GF-D8 (cell line): ENCODE results near the gene APEX2.
"Not testable (repeated sequence)": the region's sequence is repeated elsewhere in the genome, so short reads cannot be mapped to it uniquely, and the experiment has no call there.

Experiments
- DNase-seq: peaks from one replicate; lab custom pipeline; 2025; lab: John Stamatoyannopoulos, UW

Gene APEX2

DNA sequence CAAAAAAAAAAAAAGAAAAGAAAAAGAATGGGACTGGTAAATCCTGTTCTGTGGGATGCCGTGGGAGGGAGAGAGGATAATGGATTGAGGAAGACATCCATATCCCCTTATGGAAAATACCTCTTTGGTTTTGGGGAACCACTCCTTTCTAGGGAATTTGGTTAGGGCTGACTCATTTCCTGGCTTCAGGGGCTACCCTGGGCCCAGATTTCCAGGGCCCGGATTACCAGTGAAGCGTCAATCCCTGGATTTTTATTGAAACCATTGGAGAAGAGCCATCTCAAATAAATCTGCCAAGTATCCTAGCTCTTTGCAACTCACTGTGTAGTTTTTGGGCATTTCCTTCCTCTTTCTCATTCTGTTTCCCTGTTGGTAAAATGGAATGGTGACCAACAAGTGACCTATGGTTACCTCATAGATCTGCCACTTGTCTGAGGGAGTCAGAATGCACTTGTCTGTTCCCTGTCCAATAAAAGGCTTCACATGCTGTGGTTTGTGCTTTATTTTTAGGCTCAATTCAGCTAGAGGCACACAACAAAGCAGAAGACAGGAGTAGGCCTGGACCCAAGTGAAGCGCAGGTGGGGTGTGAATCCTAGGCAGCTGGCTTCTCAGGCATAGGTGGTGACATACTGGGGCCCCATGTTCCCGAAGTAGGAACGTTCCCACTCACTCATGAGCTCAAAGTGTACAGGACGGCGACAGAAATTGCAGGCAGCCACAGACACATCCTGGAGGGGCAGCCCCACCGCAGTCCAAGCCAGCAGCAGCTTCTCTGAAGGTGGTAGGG, 8.6 kb downstream of the APEX2 start:
- peak; percentile 21 for DNase-seq

DNA sequence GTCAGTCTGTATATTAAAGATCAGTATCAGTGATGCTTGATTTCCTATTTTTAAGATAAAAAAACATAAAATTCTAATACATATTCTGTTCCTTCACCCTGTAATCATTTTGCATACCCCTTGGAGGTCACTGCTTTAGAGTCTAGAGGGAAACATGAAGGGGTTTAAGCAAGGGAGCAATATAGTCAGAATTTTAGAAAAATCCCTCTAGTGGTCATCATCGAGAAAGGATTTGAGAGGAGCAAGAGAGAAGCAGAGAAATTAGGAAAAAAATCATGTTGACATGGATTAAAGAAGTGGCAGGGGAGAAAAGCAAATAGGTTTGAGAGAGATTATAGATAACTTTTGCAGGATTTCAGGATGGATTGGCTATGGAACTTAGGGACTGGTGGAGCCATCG, 11.1 kb downstream of the APEX2 start:
- no peak for DNase-seq

DNA sequence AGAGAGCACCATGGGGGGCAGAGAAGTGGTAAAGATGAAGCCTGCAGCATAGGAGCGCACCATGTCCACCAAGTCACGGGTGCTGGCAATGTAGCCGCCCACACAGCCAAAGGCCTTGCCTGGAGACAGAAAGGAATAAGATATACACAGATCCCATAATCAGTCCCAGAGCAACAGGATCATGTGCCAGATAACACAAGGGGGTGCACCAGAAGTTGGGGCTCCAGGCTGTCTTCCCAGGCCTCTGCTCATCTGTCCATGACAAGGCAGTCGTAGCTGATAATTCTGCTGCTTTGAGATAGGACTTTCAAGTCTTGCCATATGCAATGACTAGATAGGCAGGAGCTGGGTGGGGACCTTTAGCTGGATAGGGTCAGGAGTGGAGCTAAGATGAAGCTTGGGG, 14.7 kb downstream of the APEX2 start:
- DNase-seq = no peak

DNA sequence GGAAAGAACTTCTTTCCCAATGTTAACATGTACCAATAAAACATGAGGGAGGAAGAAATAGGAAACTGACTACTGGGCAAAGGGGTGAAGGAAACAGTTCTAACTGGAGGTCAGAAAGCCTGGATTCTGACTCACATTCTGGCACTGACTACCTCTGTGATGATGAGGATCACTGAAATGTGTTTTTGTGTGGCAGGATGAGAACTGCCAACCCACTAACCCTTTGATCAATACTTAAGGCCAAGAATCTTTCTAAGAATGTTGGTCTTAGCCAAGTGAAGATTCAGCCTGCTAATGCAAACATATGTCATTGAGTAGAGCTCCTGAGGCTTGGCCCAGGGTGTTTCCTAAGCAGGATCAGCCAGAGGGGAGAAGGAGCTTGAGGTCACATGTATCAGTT, 26.0 kb downstream of the APEX2 start:
- DNase-seq = no peak

DNA sequence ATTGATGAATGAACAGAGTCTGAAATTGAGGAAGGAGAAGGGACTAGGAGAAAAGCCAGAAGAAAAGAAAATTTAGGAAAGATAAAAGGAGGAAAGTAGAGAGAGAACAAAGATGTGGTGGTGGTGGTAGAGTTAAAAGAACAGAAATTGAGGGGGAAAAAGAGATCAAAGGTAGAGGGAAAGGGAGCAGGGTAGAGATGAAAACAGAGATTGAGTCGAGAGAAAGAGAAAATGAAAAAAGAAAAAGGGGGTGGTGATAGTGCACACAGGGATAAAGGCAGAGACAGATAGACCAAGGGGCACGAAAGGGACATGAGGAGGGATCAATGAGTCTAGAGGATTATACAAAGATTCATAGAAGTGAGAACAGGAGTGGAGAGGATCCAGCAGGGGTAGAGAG, 26.7 kb downstream of the APEX2 start:
- DNase-seq = no peak

DNA sequence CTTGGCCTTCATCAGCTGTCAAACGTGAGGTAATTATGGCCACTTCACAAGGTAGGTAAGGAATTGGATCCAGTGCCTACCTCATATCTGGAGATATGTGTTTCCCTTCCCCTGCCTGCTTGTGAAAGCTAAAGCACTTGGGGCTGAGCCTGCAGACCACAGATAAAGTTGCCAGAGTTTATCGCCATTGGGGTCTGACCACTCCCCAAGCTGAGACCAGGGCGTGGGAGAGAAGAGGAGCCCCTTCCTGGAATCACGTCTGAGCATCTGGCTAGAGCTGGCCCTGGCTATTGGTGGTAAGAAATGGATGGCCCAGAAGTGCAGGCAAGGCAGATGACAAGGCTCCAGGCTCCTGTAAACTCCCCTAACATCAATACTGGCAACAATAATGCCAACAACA, 27.9 kb downstream of the APEX2 start:
- DNase-seq = no peak

DNA sequence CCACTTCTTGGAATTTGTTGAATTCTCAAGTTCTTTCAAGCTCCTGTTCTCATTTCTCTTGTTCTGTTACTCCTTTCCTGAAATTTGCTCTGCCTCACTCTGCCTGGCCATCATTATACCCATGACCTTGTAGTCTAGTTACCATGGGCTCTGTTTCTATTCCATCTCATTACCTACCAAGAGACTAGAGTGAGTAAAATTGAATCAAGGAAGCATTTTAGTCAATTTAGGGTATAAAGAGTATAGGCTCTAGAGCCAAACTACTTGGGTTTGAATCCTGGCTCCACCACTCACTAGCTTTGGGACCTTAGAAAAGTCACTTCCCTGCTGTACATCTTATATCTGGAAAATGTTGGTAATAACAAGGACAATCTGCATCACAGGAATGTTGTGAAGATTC, 28.4 kb downstream of the APEX2 start:
- no peak for DNase-seq

DNA sequence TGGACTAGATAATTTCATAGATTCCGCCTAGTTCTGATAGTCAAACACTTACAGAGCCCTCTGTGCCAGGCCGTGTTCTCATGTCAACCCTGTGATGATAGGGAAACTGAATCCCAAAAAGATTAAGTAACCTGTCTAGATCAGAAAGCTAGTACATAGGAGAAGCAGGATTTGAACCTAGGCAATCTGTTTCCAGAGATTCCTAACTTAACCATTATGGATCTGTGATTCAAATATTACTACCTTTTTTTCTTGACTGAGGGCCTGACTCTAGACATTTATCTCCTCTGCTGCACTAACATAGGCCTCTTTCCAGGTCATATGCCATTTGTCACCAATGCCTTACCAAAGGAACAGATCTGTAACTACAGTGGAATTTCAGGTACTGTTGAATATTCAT, 29.1 kb downstream of the APEX2 start:
- no peak for DNase-seq

DNA sequence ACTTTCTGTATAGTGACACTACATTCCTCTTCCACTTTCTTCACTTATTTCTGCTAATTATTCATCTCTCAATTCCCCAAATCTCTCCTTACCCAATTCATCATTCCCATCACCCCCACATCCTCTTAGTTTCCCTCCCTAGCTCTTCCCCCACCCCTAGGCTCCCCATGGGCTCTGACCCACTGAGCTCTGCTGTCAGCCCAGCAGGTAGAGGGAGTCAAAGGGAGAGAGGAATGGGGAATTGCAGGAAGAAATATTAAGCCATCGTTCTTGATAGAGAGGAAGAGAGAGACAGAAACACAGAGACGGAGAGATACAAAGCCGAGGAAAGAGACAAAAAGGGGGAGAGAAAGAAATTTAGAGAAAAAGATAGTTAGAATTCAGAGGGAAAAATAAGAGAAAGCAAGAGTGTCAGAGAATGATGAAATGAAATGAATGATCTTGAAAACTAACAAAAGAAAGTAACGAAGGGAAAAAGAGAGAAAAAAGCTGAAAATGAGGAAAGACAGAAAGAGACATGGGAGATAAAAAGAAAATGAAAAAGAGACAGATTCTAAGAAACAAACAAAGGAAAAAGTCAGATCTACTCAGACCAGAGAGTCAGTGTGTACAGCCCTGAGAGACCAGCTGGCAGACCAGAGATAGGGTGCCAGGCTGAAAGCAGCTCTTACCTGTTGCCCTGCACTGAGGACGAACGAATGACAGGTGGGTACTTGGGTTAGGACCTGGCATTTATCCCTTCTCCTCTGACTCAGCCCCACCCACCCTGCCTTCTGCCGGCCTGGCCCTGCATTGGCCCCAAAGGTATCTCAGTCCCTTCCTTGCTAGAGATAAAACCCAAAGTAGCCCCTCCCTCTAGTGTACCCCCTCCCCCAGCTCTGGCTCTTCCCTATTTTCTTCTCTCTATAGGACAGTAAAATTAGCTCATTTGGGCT, 30.4 kb downstream of the APEX2 start, which contains the start of gene ALAS2:
Gene ALAS2, minus strand, starts transcription at position 707 of the 935 bp plus-strand sequence. CDS start 4,977 bp downstream, outside the sequence.
- no peak for DNase-seq

DNA sequence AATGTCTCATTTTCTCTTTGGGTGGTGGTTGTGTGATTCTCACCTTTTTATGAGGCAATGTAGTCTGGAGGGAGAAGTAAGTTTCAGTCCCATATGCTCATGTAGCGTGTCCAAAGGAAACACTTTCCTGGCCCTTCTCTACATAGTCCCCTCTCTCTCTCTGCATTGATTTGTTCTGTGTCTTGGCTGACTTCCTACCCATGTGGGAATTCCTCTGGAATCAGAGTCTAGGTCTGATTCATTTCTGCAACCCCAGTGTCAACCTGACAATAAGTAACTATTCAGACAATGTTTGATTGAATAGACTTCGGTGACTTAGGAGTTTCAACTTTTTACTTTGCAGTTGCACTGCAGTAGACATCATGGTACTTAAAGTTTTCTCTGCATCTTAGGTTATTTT, 33.3 kb downstream of the APEX2 start:
- DNase-seq = no peak

DNA sequence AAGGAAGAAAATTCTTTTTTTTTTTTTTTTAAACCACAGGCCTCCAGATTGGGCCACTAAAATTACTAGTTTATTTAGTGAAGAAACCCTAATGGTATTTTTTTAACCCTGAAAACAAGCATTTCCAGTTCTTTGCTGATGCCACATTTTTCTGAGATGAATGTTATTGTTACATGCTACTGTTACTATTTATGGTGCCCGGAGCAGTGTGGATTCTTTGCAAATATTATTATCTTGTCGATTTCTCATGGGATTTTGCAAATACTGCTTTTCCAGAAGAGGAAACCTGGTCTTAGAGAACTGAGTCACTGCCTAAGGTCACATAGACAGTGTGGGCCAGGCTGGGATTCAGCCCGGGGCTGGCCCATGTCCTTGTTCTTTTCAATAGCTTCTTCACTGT, 39.3 kb downstream of the APEX2 start:
- no peak for DNase-seq

DNA sequence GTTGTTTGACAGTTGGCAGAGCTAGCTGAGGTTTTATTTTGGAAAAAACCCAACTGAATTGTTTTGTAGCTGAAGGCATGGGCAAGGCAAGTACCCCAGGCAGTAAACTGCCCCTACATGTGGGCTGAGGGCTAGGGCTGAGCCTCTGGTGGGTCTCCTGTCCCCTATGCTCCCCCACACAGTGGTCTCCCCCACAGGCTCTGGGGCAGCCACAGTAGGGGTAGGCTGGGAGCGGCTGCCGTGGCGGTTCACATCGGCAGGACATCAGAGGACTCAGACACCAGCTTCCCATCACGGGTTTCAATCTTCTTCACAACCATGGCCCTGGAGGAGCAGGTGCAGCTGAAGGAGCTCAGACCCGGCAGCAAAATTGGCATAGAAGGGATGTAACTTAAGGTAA, 41.4 kb downstream of the APEX2 start:
- no peak for DNase-seq

DNA sequence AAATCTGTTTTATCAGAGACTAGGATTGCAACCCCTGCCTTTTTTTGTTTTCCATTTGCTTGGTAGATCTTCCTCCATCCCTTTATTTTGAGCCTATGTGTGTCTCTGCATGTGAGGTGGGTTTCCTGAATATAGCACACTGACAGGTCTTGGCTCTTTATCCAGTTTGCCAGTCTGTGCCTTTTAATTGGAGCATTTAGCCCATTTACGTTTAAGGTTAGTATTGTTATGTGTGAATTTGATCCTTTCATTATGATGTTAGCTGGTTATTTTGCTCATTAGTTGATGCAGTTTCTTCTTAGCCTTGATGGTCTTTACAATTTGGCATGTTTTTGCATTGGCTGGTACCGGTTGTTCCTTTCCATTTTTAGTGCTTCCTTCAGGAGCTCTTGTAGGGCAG, 50.4 kb downstream of the APEX2 start:
- not testable (repeated sequence) for DNase-seq

DNA sequence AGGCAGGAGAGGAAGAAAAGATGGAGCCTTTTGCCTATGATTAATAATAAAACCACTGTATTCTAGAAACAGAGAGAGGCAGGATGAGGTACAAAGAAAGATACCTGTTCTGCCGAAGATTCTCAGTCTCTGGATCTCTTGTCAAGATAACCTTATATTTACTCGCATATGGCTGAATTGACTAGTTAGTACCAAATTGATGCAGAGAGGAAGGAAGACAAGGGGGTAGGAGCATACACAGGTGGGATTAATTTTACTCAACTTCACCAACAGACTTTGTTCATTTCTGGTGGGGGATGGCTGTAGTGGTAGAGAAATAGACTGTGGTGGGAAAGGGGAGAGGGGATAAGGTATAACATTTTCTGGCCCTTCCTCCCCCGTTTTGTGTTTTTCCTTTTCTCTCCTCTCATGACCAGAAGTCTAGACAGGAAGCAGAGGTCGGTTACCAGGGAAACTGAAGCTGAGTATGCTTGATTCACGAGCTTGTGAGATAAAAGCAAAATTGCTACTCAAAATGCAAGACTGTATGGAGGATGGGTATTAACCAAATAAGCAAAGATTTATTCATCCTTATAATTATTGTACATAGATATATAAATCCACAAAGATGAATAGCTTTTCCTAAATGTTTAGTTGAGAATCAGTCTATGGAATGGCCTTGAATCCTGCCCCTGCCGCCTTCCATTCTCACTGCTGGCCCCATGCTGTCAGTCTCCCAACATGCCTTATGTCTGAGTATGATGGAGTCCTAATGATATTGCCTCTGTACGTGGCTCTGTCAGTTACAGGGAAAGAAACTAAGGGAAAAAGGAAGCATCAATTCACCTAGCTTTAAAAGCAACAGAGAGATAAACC, 56.9 kb downstream of the APEX2 start:
- no peak for DNase-seq

DNA sequence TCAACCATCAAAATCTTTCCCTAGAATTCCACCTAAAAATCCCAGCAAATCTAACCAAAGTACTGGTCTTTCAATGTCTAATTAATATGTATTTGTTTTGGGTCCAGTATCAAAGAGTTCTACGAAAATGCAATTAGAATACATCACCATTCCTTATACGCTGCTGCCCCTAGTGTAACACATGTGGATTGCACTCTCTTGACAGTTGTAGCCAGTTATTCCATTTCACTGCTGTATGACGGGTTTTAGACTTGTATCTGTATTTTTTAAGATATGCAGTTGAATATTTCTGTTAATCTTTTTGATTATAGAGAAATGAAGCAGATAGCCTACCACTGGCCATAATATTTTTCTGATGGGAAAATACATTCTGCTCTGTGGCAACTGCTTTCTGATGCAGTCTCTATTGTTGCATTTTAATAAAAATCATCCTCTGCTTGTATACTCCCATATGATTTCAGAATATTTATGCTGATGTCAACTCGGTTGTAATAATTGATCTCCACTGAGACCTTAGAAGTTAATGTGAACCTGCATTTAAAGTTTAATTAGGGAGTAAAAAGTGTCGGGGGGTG, 57.6 kb downstream of the APEX2 start:
- no peak for DNase-seq
